Endothelial cell of umbilical vein (primary cell): ENCODE data around the gene TSEN34. TPM values are rescaled to one million over a fixed set of nuclear protein-coding genes. Genes with fewer than 3 reads are reported as not detected.

ENCODE experiments used
- BruUV-seq: library from RNA; stranded (reverse); fragments of 400-500 nt; replicated peaks from 2 replicates; lab custom pipeline; 2021; lab: Mats Ljungman, UMichigan
- CTCF ChIA-PET: fragments of 300-600, 350-600 bp; sonication (Branson Sonifier 250); formaldehyde crosslinking; loops from one replicate; lab custom pipeline; 2021; ENCODE audit warnings: antibody characterized with exemption, inconsistent platforms; lab: Charles Lee
- POLR2A ChIA-PET: fragments of 300-600, 350-600 bp; sonication (Branson Sonifier 250); formaldehyde crosslinking; loops from one replicate; lab custom pipeline; 2021; ENCODE audit warnings: antibody characterized with exemption, inconsistent platforms; lab: Charles Lee
- DNase-seq: peaks from one replicate; pipeline ENCODE4 v3.0.0-alpha.2; 2011; ENCODE audit warnings: low read depth, low spot score
- FAIRE-seq: peaks from 2 replicates; lab custom pipeline; 2011; peaks lifted over from hg19 to GRCh38; lab: Jason Lieb, UNC
- H2AFZ ChIP-seq: 2 replicates; pipeline ENCODE4 v1.6.0; 2012; ENCODE audit warnings: low read depth, low read length, control low read depth, inconsistent platforms
- H3K27ac ChIP-seq: 2 replicates; pipeline ENCODE4 v1.5.1; 2011; ENCODE audit warnings: low read depth, mild to moderate bottlenecking, control low read depth, low read length, moderate library complexity; ENCODE audit not compliant: insufficient read depth
- H3K27me3 ChIP-seq, 2 experiments: 2 replicates each; pipeline versions ENCODE4 v1.6.0 to v1.6.1; 2011; ENCODE audit warnings: low read length in 2 of 2, mixed read lengths in 1 of 2; ENCODE audit not compliant: control insufficient read depth in 2 of 2, insufficient read depth in 2 of 2
- H3K36me3 ChIP-seq, 2 experiments: 2 replicates in 1 of 2; 3 replicates in 1 of 2; pipeline ENCODE4 v1.5.1; 2011; ENCODE audit warnings: low read length in 2 of 2, mild to moderate bottlenecking in 1 of 2, moderate library complexity in 1 of 2; ENCODE audit not compliant: control insufficient read depth in 2 of 2, insufficient read depth in 2 of 2; ENCODE audit errors: extremely low read depth in 1 of 2
- H3K4me1 ChIP-seq: 3 replicates; pipeline ENCODE4 v1.5.1; 2011; ENCODE audit warnings: mild to moderate bottlenecking, low read length; ENCODE audit not compliant: control insufficient read depth, insufficient read depth; ENCODE audit errors: extremely low read depth
- H3K4me2 ChIP-seq: 2 replicates; pipeline ENCODE4 v1.6.1; 2011; ENCODE audit warnings: low read length, control low read depth, mixed read lengths; ENCODE audit not compliant: insufficient read depth
- H3K4me3 ChIP-seq, 3 experiments: fragments of 200-600 bp in 1 of 3; sonication (generic), shearing (Covaris generic) in 1 of 3; replicated peaks in 1 of 3; 2 replicates each; pipeline ENCODE4 v1.5.1; 2011 to 2016; ENCODE audit warnings: control low read depth in 3 of 3, low read length in 3 of 3, mild to moderate bottlenecking in 2 of 3, inconsistent platforms in 1 of 3, low read depth in 1 of 3, moderate library complexity in 1 of 3; ENCODE audit not compliant: insufficient read depth in 1 of 3
- H3K79me2 ChIP-seq: 2 replicates; pipeline ENCODE4 v1.6.0; 2012; ENCODE audit warnings: low read length, inconsistent platforms; ENCODE audit not compliant: control insufficient read depth, insufficient read depth
- H3K9ac ChIP-seq: replicated peaks from 2 replicates; pipeline ENCODE3; 2011; ENCODE audit warnings: low read length, control low read depth; ENCODE audit not compliant: insufficient read depth; ENCODE audit errors: extremely low read depth
- H3K9me1 ChIP-seq: replicated peaks from 3 replicates; pipeline ENCODE4 v1.6.0; 2011; ENCODE audit warnings: mild to moderate bottlenecking, low read length; ENCODE audit not compliant: control insufficient read depth, insufficient read depth; ENCODE audit errors: extremely low read depth
- H3K9me3 ChIP-seq: replicated peaks from 2 replicates; pipeline ENCODE4 v1.5.1; 2012; ENCODE audit warnings: low read length, inconsistent platforms; ENCODE audit not compliant: control insufficient read depth, insufficient read depth
- H4K20me1 ChIP-seq: replicated peaks from 2 replicates; pipeline ENCODE3; 2011; ENCODE audit warnings: mild to moderate bottlenecking, low read length; ENCODE audit not compliant: control insufficient read depth, insufficient read depth; ENCODE audit errors: extremely low read depth
- FOS ChIP-seq: IDR thresholded peaks from 2 replicates; pipeline ENCODE4 v1.6.1; 2011; ENCODE audit warnings: mild to moderate bottlenecking, low read length, moderate library complexity, borderline replicate concordance; ENCODE audit not compliant: insufficient read depth
- JUN ChIP-seq: IDR thresholded peaks from 2 replicates; pipeline ENCODE4 v1.6.1; 2011; ENCODE audit warnings: borderline replicate concordance, low read depth; ENCODE audit not compliant: insufficient read length, insufficient read depth
- MYC ChIP-seq: IDR thresholded peaks from one replicate; pipeline ENCODE4 v1.6.1; 2011; ENCODE audit warnings: mild to moderate bottlenecking, low read depth, low read length
- POLR2A ChIP-seq: IDR thresholded peaks from 2 replicates; pipeline ENCODE4 v1.6.1; 2012; ENCODE audit warnings: low read depth, mild to moderate bottlenecking, control low read depth, low read length
- POLR2AphosphoS5 ChIP-seq: IDR thresholded peaks from 2 replicates; pipeline ENCODE4 v1.6.1; 2012; ENCODE audit warnings: low read depth, mild to moderate bottlenecking, control low read depth, low read length, moderate library complexity; ENCODE audit not compliant: insufficient read depth
- dilution Hi-C: fragments of 300-500 bp; cut with MboI; formaldehyde crosslinking; loops from one replicate; pipeline ENCODE4 v1.15.0; 2019; ENCODE audit warnings: low sequenced_read_pairs; ENCODE audit not compliant: extremely low pct_ligation_motif_present
- intact Hi-C: fragments of 100-400 bp; cut with micrococcal nuclease; formaldehyde crosslinking; loops from one replicate; pipeline ENCODE4 v1.10.0; 2022
- polyA plus RNA-seq, 4 experiments: library from polyadenylated mRNA; depleted of rRNA in 3 of 4; stranded (reverse) in 3 of 4; unstranded in 1 of 4; fragments of >200 nt; gene quantifications; 2 replicates each; pipeline versions ENCODE4 v1.2.1 to v1.2.3, GENCODE V29; 2011 to 2012; ENCODE audit warnings: missing spikeins in 1 of 4
- total RNA-seq: library from RNA; stranded (reverse); gene quantifications from 2 replicates; pipeline ENCODE4 v1.2.3, GENCODE V29; 2021
- TF ChIP-seq, protein P1 (sequence below), 2 donors: IDR thresholded peaks; 1 replicate in 1 of 2; 2 replicates in 1 of 2; pipeline ENCODE4 v1.5.1; 2011; ENCODE audit warnings: low read length in 2 of 2, mild to moderate bottlenecking in 2 of 2, moderate library complexity in 2 of 2, control low read depth in 1 of 2, inconsistent platforms in 1 of 2, low read depth in 1 of 2; ENCODE audit not compliant: insufficient read depth in 1 of 2; ENCODE audit errors: extremely low read depth in 1 of 2
- TF ChIP-seq, protein P2 (sequence below): IDR thresholded peaks from 2 replicates; pipeline ENCODE4 v1.6.1; 2011; ENCODE audit not compliant: insufficient read depth, insufficient read length

Gene TSEN34
- total and polyA plus RNA-seq, 2 donors (not counting 3 experiments of a cell fraction or from before 2014, with no cell fraction given), result 40.7 to 81.9 TPM

DNA sequence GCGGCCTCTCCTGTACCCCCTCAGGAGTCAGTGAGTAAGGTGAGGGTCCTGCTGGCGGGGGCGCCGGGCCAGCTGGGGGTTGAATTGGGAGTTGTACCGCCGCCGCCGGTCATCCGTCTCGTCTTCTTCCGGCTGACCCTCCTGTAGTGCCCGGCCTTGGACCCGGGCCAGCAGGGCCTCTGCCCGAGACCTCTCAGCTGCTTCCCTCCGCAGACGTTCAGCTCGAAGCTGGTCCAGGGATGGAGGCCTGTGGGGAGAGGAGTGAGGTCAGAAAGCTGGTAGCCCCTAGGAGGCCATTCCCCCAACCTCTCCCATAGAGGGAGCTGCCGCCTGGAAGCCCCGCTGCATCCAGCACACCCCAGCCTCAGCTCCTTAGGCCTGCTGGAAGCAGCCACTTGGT is 35.4 kb upstream of the TSEN34 start:
- H3K27ac ChIP-seq, result no peak overlapping the region
- CTCF ChIA-PET, result no interaction called here
- H3K9me1 ChIP-seq, result no peaks in the 10 kb centered on the region
- H3K4me2 ChIP-seq, result no peak overlapping the region
- no peak overlapping the region for H3K4me3 ChIP-seq
- intact Hi-C loops (no loop called here), dilution Hi-C loops (no loop called here)
- TF ChIP-seq MYC (no peak), POLR2A (no peak), POLR2AphosphoS5 (no peak), FOS (no peak), JUN (no peak)
- TF ChIP-seq, protein P1, sequence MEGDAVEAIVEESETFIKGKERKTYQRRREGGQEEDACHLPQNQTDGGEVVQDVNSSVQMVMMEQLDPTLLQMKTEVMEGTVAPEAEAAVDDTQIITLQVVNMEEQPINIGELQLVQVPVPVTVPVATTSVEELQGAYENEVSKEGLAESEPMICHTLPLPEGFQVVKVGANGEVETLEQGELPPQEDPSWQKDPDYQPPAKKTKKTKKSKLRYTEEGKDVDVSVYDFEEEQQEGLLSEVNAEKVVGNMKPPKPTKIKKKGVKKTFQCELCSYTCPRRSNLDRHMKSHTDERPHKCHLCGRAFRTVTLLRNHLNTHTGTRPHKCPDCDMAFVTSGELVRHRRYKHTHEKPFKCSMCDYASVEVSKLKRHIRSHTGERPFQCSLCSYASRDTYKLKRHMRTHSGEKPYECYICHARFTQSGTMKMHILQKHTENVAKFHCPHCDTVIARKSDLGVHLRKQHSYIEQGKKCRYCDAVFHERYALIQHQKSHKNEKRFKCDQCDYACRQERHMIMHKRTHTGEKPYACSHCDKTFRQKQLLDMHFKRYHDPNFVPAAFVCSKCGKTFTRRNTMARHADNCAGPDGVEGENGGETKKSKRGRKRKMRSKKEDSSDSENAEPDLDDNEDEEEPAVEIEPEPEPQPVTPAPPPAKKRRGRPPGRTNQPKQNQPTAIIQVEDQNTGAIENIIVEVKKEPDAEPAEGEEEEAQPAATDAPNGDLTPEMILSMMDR (IDR thresholded peaks at IDR 0.05; ENCODE audit: extremely low read depth in 1 of 2, insufficient read depth in 1 of 2, low read depth in 1 of 2, low read length in 2 of 2), result no peak
- TF ChIP-seq, protein P2, sequence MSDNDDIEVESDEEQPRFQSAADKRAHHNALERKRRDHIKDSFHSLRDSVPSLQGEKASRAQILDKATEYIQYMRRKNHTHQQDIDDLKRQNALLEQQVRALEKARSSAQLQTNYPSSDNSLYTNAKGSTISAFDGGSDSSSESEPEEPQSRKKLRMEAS, result no peak
- H3K79me2 ChIP-seq, result peaks cover 4% of the 10 kb centered on the region
- H2AFZ ChIP-seq, result no peak overlapping the region
- H3K9ac ChIP-seq, result no peak overlapping the region
- no peaks in the 10 kb centered on the region for H4K20me1 ChIP-seq
- H3K9me3 ChIP-seq, result no peaks in the 10 kb centered on the region
- POLR2A ChIA-PET, result no interaction called here
- H3K4me1 ChIP-seq, result peaks cover 14% of the 10 kb centered on the region
- no peaks in the 10 kb centered on the region for H3K27me3 ChIP-seq
- DNase-seq (no peak), FAIRE-seq (no peak)
- BruUV-seq, result no TSS peak
- peaks cover 11 to 56% of the 10 kb centered on the region in 2 experiments for H3K36me3 ChIP-seq
